Inflammatory macrophage treated with lipopolysaccharide for 1 hour (primary cell): ENCODE results near the gene IL3RA.
"Not testable (repeated sequence)": the region's sequence is repeated elsewhere in the genome, so short reads cannot be mapped to it uniquely, and the experiment has no call there.

Experiments used
- DNase-seq, 2 donors: peaks; one replicate each; pipeline ENCODE4 v3.0.0-alpha.2; 2020 to 2022

IL3RA gene

GRCh38 chrX:1332433-1332832 lies 4.2 kb upstream of the IL3RA start:
- DNase-seq: not testable (repeated sequence)

GRCh38 chrX:1334854-1335253 lies 1.7 kb upstream of the IL3RA start:
- DNase-seq: no peak

GRCh38 chrX:1336948-1337779 lies 579 bp downstream of the IL3RA start:
- DNase-seq: peak in 1 of 2 donors; percentile 30

- peak; percentile 78 to 88 for DNase-seq
Observed at GRCh38 chrX:1341545-1342184, 5.1 kb downstream of the IL3RA start.

- not testable (repeated sequence) for DNase-seq
Observed at GRCh38 chrX:1349606-1350005, 13.0 kb downstream of the IL3RA start.

GRCh38 chrX:1351981-1352714 lies 15.6 kb downstream of the IL3RA start:
- no peak for DNase-seq

GRCh38 chrX:1354036-1355019 lies 17.7 kb downstream of the IL3RA start:
- DNase-seq: no peak

- no peak for DNase-seq
Observed at GRCh38 chrX:1355131-1356046, 18.8 kb downstream of the IL3RA start.

GRCh38 chrX:1357993-1358392 lies 21.4 kb downstream of the IL3RA start:
- no peak for DNase-seq

GRCh38 chrX:1358793-1359476 lies 22.4 kb downstream of the IL3RA start:
- DNase-seq: no peak

- DNase-seq: no peak
Observed at GRCh38 chrX:1359477-1359873, 22.9 kb downstream of the IL3RA start.

- no peak for DNase-seq
Observed at GRCh38 chrX:1360171-1360570, 23.6 kb downstream of the IL3RA start.

GRCh38 chrX:1361275-1361674 lies 24.7 kb downstream of the IL3RA start:
- DNase-seq: no peak

- no peak for DNase-seq
Observed at GRCh38 chrX:1361910-1362309, 25.3 kb downstream of the IL3RA start.

GRCh38 chrX:1366363-1366762 lies 29.8 kb downstream of the IL3RA start:
- DNase-seq: not testable (repeated sequence)

- DNase-seq: no peak
Observed at GRCh38 chrX:1368385-1368698, 31.8 kb downstream of the IL3RA start.

GRCh38 chrX:1378306-1378759 lies 41.7 kb downstream of the IL3RA start:
- DNase-seq: no peak

- DNase-seq: peak; percentile 2 to 5
Observed at GRCh38 chrX:1380672-1381233, 44.2 kb downstream of the IL3RA start.

- no peak for DNase-seq
Observed at GRCh38 chrX:1384658-1385252, 48.2 kb downstream of the IL3RA start.
